ENCODE data around the gene CCDC112.

CCDC112 gene

GRCh38 chr5:115246361-115246991, 50.0 kb downstream of the CCDC112 start:
- no peak overlapping the region for H4K8ac ChIP-seq (ENCODE audit: low read depth, low read length)
- H3K36me3 ChIP-seq (replicated peaks in 1 of 2; ENCODE audit: control insufficient read depth in 2 of 2, insufficient read depth in 2 of 2, low read length in 2 of 2), result peaks cover 0 to 22% of the 10 kb centered on the region in 2 donors
- no peak overlapping the region for H3K4me2 ChIP-seq (ENCODE audit: insufficient read depth, low read length, poor library complexity, severe bottlenecking)
- H2AK5ac ChIP-seq (ENCODE audit: low read depth, low read length), result no peak overlapping the region
- peak; percentile 26 for DNase-seq (ENCODE audit: low spot score)
- no peaks in the 10 kb centered on the region for H3K4me1 ChIP-seq (ENCODE audit: control insufficient read depth in 2 of 2, insufficient read depth in 1 of 2, low read depth in 1 of 2, low read length in 2 of 2)
- H3K4me3 ChIP-seq (ENCODE audit: low read length in 2 of 2), result no peak overlapping the region
- no peak overlapping the region for H3K27ac ChIP-seq (replicated peaks; ENCODE audit: low read length)
- H3K9me3 ChIP-seq (replicated peaks in 1 of 2; ENCODE audit: control insufficient read depth in 2 of 2, insufficient read depth in 1 of 2, low read depth in 1 of 2, low read length in 2 of 2), result peaks cover 0 to 13% of the 10 kb centered on the region in 2 donors
- no peak overlapping the region for H3K18ac ChIP-seq (ENCODE audit: low read length)
- no peak overlapping the region for H2BK12ac ChIP-seq (ENCODE audit: low read length)
- no peak overlapping the region for H3K9ac ChIP-seq (ENCODE audit: low read depth, low read length, poor library complexity)
- H2BK5ac ChIP-seq (ENCODE audit: low read length), result no peak overlapping the region
- H3K79me1 ChIP-seq (ENCODE audit: low read depth, low read length), result no peaks in the 10 kb centered on the region
- H3K14ac ChIP-seq (ENCODE audit: low read length), result no peak overlapping the region
- H4K91ac ChIP-seq (ENCODE audit: low read depth, low read length, poor library complexity), result no peak overlapping the region
- H3K23ac ChIP-seq (ENCODE audit: low read depth, low read length, poor library complexity), result no peak overlapping the region
- H3K4ac ChIP-seq (ENCODE audit: low read length), result no peak overlapping the region
- H2AFZ ChIP-seq (ENCODE audit: low read length), result no peak overlapping the region
- H3K27me3 ChIP-seq (ENCODE audit: control insufficient read depth in 3 of 3, insufficient read depth in 3 of 3, low read depth in 1 of 3, low read length in 3 of 3), result no peaks in the 10 kb centered on the region
- no peak overlapping the region for H2BK15ac ChIP-seq (ENCODE audit: low read length)
- no CpG with 5 or more reads among the region's 3 CpGs for WGBS, 2 donors (ENCODE audit: extremely low coverage in 2 of 2, insufficient read length in 2 of 2, insufficient replicate concordance in 1 of 2)
- no peak overlapping the region for H2BK120ac ChIP-seq (ENCODE audit: low read depth, low read length)

DNA sequence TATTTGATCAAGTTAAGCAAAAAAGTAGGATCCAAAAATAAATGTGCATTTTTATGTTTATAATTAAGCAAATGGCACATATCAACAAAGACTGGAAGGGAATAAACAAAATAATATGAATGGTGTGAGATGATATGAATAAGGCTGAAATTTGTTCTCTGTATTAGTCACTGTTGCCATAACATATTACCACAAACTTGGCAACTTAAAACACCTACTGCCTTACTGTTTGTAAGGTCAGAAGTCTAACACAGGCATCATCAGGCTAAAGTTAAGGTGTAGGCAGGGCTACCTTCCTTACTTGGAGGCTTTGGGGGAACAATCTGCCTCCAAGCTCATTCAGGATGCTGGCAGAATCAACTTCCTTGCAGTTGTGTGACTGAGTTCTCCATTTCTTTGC, 53.0 kb downstream of the CCDC112 start:
- Histone ChIP-seq H3K9me3 (replicated peaks in 1 of 2; ENCODE audit: control insufficient read depth in 2 of 2, insufficient read depth in 1 of 2, low read depth in 1 of 2, low read length in 2 of 2) (no peaks in the 10 kb centered on the region), H3K4me3 (ENCODE audit: low read length in 2 of 2) (no peak overlapping the region), H2BK5ac (ENCODE audit: low read length) (no peak overlapping the region), H2BK15ac (ENCODE audit: low read length) (no peak overlapping the region), H2AK5ac (ENCODE audit: low read depth, low read length) (no peak overlapping the region), H3K79me1 (ENCODE audit: low read depth, low read length) (no peaks in the 10 kb centered on the region), H3K23ac (ENCODE audit: low read depth, low read length, poor library complexity) (no peak overlapping the region), H4K8ac (ENCODE audit: low read depth, low read length) (no peak overlapping the region), H3K9ac (ENCODE audit: low read depth, low read length, poor library complexity) (no peak overlapping the region), H4K91ac (ENCODE audit: low read depth, low read length, poor library complexity) (no peak overlapping the region), H2BK120ac (ENCODE audit: low read depth, low read length) (no peak overlapping the region), H3K4me1 (ENCODE audit: control insufficient read depth in 2 of 2, insufficient read depth in 1 of 2, low read depth in 1 of 2, low read length in 2 of 2) (no peaks in the 10 kb centered on the region), H3K27me3 (ENCODE audit: control insufficient read depth in 3 of 3, insufficient read depth in 3 of 3, low read depth in 1 of 3, low read length in 3 of 3) (no peaks in the 10 kb centered on the region), H3K18ac (ENCODE audit: low read length) (no peak overlapping the region), H3K36me3 (replicated peaks in 1 of 2; ENCODE audit: control insufficient read depth in 2 of 2, insufficient read depth in 2 of 2, low read length in 2 of 2) (peaks cover 0 to 31% of the 10 kb centered on the region in 2 donors), H3K4me2 (ENCODE audit: insufficient read depth, low read length, poor library complexity, severe bottlenecking) (no peak overlapping the region), H2AFZ (ENCODE audit: low read length) (no peak overlapping the region), H3K14ac (ENCODE audit: low read length) (no peak overlapping the region), H3K4ac (ENCODE audit: low read length) (no peak overlapping the region), H2BK12ac (ENCODE audit: low read length) (no peak overlapping the region), H3K27ac (replicated peaks; ENCODE audit: low read length) (no peak overlapping the region)
- no peak for DNase-seq (ENCODE audit: low spot score)

- Histone ChIP-seq H3K18ac (ENCODE audit: low read length) (no peak overlapping the region), H3K14ac (ENCODE audit: low read length) (no peak overlapping the region), H2BK120ac (ENCODE audit: low read depth, low read length) (no peak overlapping the region), H3K4ac (ENCODE audit: low read length) (no peak overlapping the region), H2BK15ac (ENCODE audit: low read length) (no peak overlapping the region), H4K91ac (ENCODE audit: low read depth, low read length, poor library complexity) (no peak overlapping the region), H3K4me1 (ENCODE audit: control insufficient read depth in 2 of 2, insufficient read depth in 1 of 2, low read depth in 1 of 2, low read length in 2 of 2) (no peaks in the 10 kb centered on the region), H4K8ac (ENCODE audit: low read depth, low read length) (no peak overlapping the region), H2AFZ (ENCODE audit: low read length) (no peak overlapping the region), H2BK12ac (ENCODE audit: low read length) (no peak overlapping the region), H2BK5ac (ENCODE audit: low read length) (no peak overlapping the region), H3K23ac (ENCODE audit: low read depth, low read length, poor library complexity) (no peak overlapping the region), H3K79me1 (ENCODE audit: low read depth, low read length) (no peaks in the 10 kb centered on the region), H3K36me3 (replicated peaks in 1 of 2; ENCODE audit: control insufficient read depth in 2 of 2, insufficient read depth in 2 of 2, low read length in 2 of 2) (peaks cover 0 to 41% of the 10 kb centered on the region in 2 donors), H3K9me3 (replicated peaks in 1 of 2; ENCODE audit: control insufficient read depth in 2 of 2, insufficient read depth in 1 of 2, low read depth in 1 of 2, low read length in 2 of 2) (no peaks in the 10 kb centered on the region), H3K27me3 (ENCODE audit: control insufficient read depth in 3 of 3, insufficient read depth in 3 of 3, low read depth in 1 of 3, low read length in 3 of 3) (no peaks in the 10 kb centered on the region), H3K27ac (replicated peaks; ENCODE audit: low read length) (no peak overlapping the region), H3K4me3 (ENCODE audit: low read length in 2 of 2) (no peak overlapping the region), H2AK5ac (ENCODE audit: low read depth, low read length) (no peak overlapping the region), H3K4me2 (ENCODE audit: insufficient read depth, low read length, poor library complexity, severe bottlenecking) (no peak overlapping the region), H3K9ac (ENCODE audit: low read depth, low read length, poor library complexity) (no peak overlapping the region)
- no peak for DNase-seq (ENCODE audit: low spot score)
- whole genome bisulfite sequencing, 2 donors (ENCODE audit: extremely low coverage in 2 of 2, insufficient read length in 2 of 2, insufficient replicate concordance in 1 of 2), result no CpG with 5 or more reads among the region's 4 CpGs
These were observed 54.4 kb downstream of the CCDC112 start for GRCh38 chr5:115241881-115242642.

- Histone ChIP-seq H2AFZ (ENCODE audit: low read length) (no peak overlapping the region), H4K91ac (ENCODE audit: low read depth, low read length, poor library complexity) (no peak overlapping the region), H3K23ac (ENCODE audit: low read depth, low read length, poor library complexity) (no peak overlapping the region), H3K27me3 (ENCODE audit: control insufficient read depth in 3 of 3, insufficient read depth in 3 of 3, low read depth in 1 of 3, low read length in 3 of 3) (no peaks in the 10 kb centered on the region), H2BK5ac (ENCODE audit: low read length) (no peak overlapping the region), H3K4me3 (ENCODE audit: low read length in 2 of 2) (no peak overlapping the region), H3K79me1 (ENCODE audit: low read depth, low read length) (no peaks in the 10 kb centered on the region), H3K9me3 (replicated peaks in 1 of 2; ENCODE audit: control insufficient read depth in 2 of 2, insufficient read depth in 1 of 2, low read depth in 1 of 2, low read length in 2 of 2) (no peaks in the 10 kb centered on the region), H2BK15ac (ENCODE audit: low read length) (no peak overlapping the region), H3K27ac (replicated peaks; ENCODE audit: low read length) (no peak overlapping the region), H2AK5ac (ENCODE audit: low read depth, low read length) (no peak overlapping the region), H4K8ac (ENCODE audit: low read depth, low read length) (no peak overlapping the region), H3K4ac (ENCODE audit: low read length) (no peak overlapping the region), H3K18ac (ENCODE audit: low read length) (no peak overlapping the region), H3K14ac (ENCODE audit: low read length) (no peak overlapping the region), H3K36me3 (replicated peaks in 1 of 2; ENCODE audit: control insufficient read depth in 2 of 2, insufficient read depth in 2 of 2, low read length in 2 of 2) (peaks cover 0 to 82% of the 10 kb centered on the region in 2 donors), H2BK12ac (ENCODE audit: low read length) (no peak overlapping the region), H3K4me2 (ENCODE audit: insufficient read depth, low read length, poor library complexity, severe bottlenecking) (no peak overlapping the region), H3K4me1 (ENCODE audit: control insufficient read depth in 2 of 2, insufficient read depth in 1 of 2, low read depth in 1 of 2, low read length in 2 of 2) (no peaks in the 10 kb centered on the region), H3K9ac (ENCODE audit: low read depth, low read length, poor library complexity) (no peak overlapping the region), H2BK120ac (ENCODE audit: low read depth, low read length) (no peak overlapping the region)
- DNase-seq (ENCODE audit: low spot score), result no peak
- WGBS, 2 donors (ENCODE audit: extremely low coverage in 2 of 2, insufficient read length in 2 of 2, insufficient replicate concordance in 1 of 2), result no CpG with 5 or more reads among the region's 3 CpGs
These were observed 59.4 kb downstream of the CCDC112 start for GRCh38 chr5:115237066-115237465.
